ENCODE data around the gene WBP2. TPM values are rescaled to one million over a fixed set of nuclear protein-coding genes. Genes with fewer than 3 reads are reported as not detected.
"Not testable (repeated sequence)": the region's sequence is repeated elsewhere in the genome, so short reads cannot be mapped to it uniquely, and the experiment has no call there.

WBP2 gene
- total RNA-seq, 1 experiment from 2014 or later, result 51.8 TPM

- H3K27me3 ChIP-seq (ENCODE audit: low read length); DNase-seq; BruUV-seq (replicated peaks); H3F3A ChIP-seq (ENCODE audit: low read length, unreplicated experiment); ATAC-seq; H3K4me2 ChIP-seq (ENCODE audit: low read length); H3K4me1 ChIP-seq (ENCODE audit: insufficient read depth, low read length); H4K20me1 ChIP-seq (ENCODE audit: low read length); H2AFZ ChIP-seq (ENCODE audit: low read length); intact Hi-C loops (cut with micrococcal nuclease); H3K9me2 ChIP-seq (replicated peaks; ENCODE audit: low read length); H3K4me3 ChIP-seq (ENCODE audit: low read length); CTCF ChIA-PET; H3K36me3 ChIP-seq (ENCODE audit: low read depth, low read length); H3K9me3 ChIP-seq (ENCODE audit: low read length); H3K27ac ChIP-seq (ENCODE audit: low read length); H3K79me2 ChIP-seq (ENCODE audit: low read length); POLR2A ChIA-PET (ENCODE audit: unreplicated experiment); H3K9ac ChIP-seq (ENCODE audit: low read length): not testable (repeated sequence)
Measured at GRCh38 chr17:75865404-75866188, 10.5 kb upstream of the WBP2 start.

- H3K9me2 ChIP-seq (replicated peaks; ENCODE audit: low read length); intact Hi-C loops (cut with micrococcal nuclease); DNase-seq; H3F3A ChIP-seq (ENCODE audit: low read length, unreplicated experiment); H3K9ac ChIP-seq (ENCODE audit: low read length); ATAC-seq; H3K79me2 ChIP-seq (ENCODE audit: low read length); H4K20me1 ChIP-seq (ENCODE audit: low read length); H3K27ac ChIP-seq (ENCODE audit: low read length); CTCF ChIA-PET; H3K27me3 ChIP-seq (ENCODE audit: low read length); H3K36me3 ChIP-seq (ENCODE audit: low read depth, low read length); H2AFZ ChIP-seq (ENCODE audit: low read length); H3K4me1 ChIP-seq (ENCODE audit: insufficient read depth, low read length); H3K9me3 ChIP-seq (ENCODE audit: low read length); BruUV-seq (replicated peaks); H3K4me3 ChIP-seq (ENCODE audit: low read length); H3K4me2 ChIP-seq (ENCODE audit: low read length): not testable (repeated sequence)
- POLR2A ChIA-PET (ENCODE audit: unreplicated experiment), result interaction anchor here (0.6 kb wide), 2 partner anchors 154 to 529 kb away, joined by 5 to 6 read pairs; no protein-coding TSS in a partner anchor
Measured at GRCh38 chr17:75864887-75865286, 9.8 kb upstream of the WBP2 start.

GRCh38 chr17:75864448-75864871 lies 9.3 kb upstream of the WBP2 start:
- Histone ChIP-seq H3K9me2 (replicated peaks; ENCODE audit: low read length) (no peaks in the 10 kb centered on the region), H3K79me2 (ENCODE audit: low read length) (no peaks in the 10 kb centered on the region), H3K9ac (ENCODE audit: low read length) (no peak overlapping the region), H4K20me1 (ENCODE audit: low read length) (no peaks in the 10 kb centered on the region), H3F3A (ENCODE audit: low read length, unreplicated experiment) (no peaks in the 10 kb centered on the region), H3K27me3 (ENCODE audit: low read length) (no peaks in the 10 kb centered on the region), H3K9me3 (ENCODE audit: low read length) (no peaks in the 10 kb centered on the region), H2AFZ (ENCODE audit: low read length) (no peak overlapping the region), H3K4me1 (ENCODE audit: insufficient read depth, low read length) (peaks cover 2% of the 10 kb centered on the region; the same call in 1 of the 2 replicates), H3K27ac (ENCODE audit: low read length) (no peak overlapping the region), H3K4me3 (ENCODE audit: low read length) (no peak overlapping the region), H3K4me2 (ENCODE audit: low read length) (no peak overlapping the region), H3K36me3 (ENCODE audit: low read depth, low read length) (no peaks in the 10 kb centered on the region)
- no peak for DNase-seq
- POLR2A ChIA-PET (ENCODE audit: unreplicated experiment), result interaction anchor here (0.6 kb wide), 2 partner anchors 154 to 530 kb away, joined by 5 to 6 read pairs; no protein-coding TSS in a partner anchor
- ATAC-seq, result no peak
- BruUV-seq (replicated peaks), result no TSS peak
- CTCF ChIA-PET, result no interaction called here
- intact Hi-C loops (cut with micrococcal nuclease), result no loop called here
- TF ChIP-seq EZH2phosphoT487 (IDR thresholded peaks at IDR 0.05; ENCODE audit: borderline replicate concordance, low read length) (no peak), CTCF (conservative IDR thresholded peaks at IDR 0.05; ENCODE audit: low read depth, low read length) (no peak), EZH2 (IDR thresholded peaks at IDR 0.05; ENCODE audit: low read length, unreplicated experiment) (no peak)
